Measurements from ENCODE around the gene CDH22.

Gene CDH22

GRCh38 chr20:46317685-46318177, 9.4 kb upstream of the CDH22 start:
- DNase-seq: no peak

- no peak for DNase-seq
Observed at GRCh38 chr20:46316984-46317684, 8.8 kb upstream of the CDH22 start.

GRCh38 chr20:46315311-46315710, 7.0 kb upstream of the CDH22 start:
- DNase-seq: no peak

GRCh38 chr20:46312945-46313861, 4.9 kb upstream of the CDH22 start:
- DNase-seq: no peak

- DNase-seq: no peak
Observed at GRCh38 chr20:46312075-46312944, 4.0 kb upstream of the CDH22 start.

- no peak for DNase-seq
Observed at GRCh38 chr20:46311719-46312074, 3.4 kb upstream of the CDH22 start.

GRCh38 chr20:46311039-46311650, 2.8 kb upstream of the CDH22 start:
- no peak for DNase-seq

- no peak for DNase-seq
Observed at GRCh38 chr20:46309945-46310344, 1.6 kb upstream of the CDH22 start.

GRCh38 chr20:46307999-46308257, 370 bp downstream of the CDH22 start:
- DNase-seq: no peak

GRCh38 chr20:46307139-46307998, 929 bp downstream of the CDH22 start:
- peak; percentile 33 for DNase-seq

- DNase-seq: no peak
Observed at GRCh38 chr20:46306743-46307138, 1.6 kb downstream of the CDH22 start.

- DNase-seq: no peak
Observed at GRCh38 chr20:46305973-46306360, 2.3 kb downstream of the CDH22 start.

- DNase-seq: no peak
Observed at GRCh38 chr20:46305331-46305972, 2.8 kb downstream of the CDH22 start.

- DNase-seq: no peak
Observed at GRCh38 chr20:46304852-46305251, 3.4 kb downstream of the CDH22 start.

- DNase-seq: no peak
Observed at GRCh38 chr20:46304361-46304760, 3.9 kb downstream of the CDH22 start.

- peak; percentile 30 for DNase-seq
Observed at GRCh38 chr20:46303176-46303956, 4.9 kb downstream of the CDH22 start.

- DNase-seq: no peak
Observed at GRCh38 chr20:46302106-46302505, 6.2 kb downstream of the CDH22 start.

GRCh38 chr20:46300281-46300680, 8.0 kb downstream of the CDH22 start:
- no peak for DNase-seq

GRCh38 chr20:46299078-46299477, 9.2 kb downstream of the CDH22 start:
- no peak for DNase-seq

- DNase-seq: no peak
Observed at GRCh38 chr20:46298374-46298773, 9.9 kb downstream of the CDH22 start.
